Measurements from ENCODE around the gene KCNJ12. TPM values are rescaled to one million over a fixed set of nuclear protein-coding genes. Genes with fewer than 3 reads are reported as not detected.
"Not testable (repeated sequence)": the region's sequence is repeated elsewhere in the genome, so short reads cannot be mapped to it uniquely, and the experiment has no call there.

KCNJ12 gene
- total and polyA plus RNA-seq, 2 donors from 2014 or later = 3.1 to 3.4 TPM

DNA sequence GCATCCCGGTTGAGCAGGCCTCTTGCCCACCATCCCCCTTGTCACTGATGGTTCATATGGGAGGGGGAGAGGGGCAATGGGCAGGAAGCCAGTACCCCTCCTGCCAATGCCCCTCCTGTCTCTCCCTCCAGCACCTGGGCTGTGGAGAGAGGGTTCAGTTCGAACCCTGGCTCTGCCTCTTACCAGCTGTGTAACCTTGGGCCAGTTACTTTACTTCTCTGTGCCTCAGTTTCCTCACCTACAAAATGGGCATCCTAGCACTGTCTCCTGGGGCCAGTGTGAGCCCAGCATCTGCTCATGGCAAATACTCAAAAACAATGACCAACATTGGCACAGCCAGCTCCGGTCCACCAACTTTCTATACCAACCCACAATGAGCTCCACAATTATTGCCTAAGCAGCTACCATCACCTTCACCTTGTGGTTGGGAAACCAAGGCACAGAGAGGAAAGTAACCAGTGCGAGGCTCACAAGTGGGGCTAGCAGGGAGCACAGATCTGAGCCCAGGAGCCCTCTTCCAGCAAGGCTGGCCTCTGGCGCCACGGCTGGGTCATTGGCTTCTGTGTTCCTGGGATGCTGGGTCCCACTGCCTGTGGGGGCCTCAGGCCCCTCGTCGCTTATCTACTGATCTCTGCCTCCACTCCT is 38.1 kb upstream of the KCNJ12 start:
- H3K9me3 ChIP-seq (ENCODE audit: control insufficient read depth in 2 of 3, insufficient read depth in 1 of 3, low read length in 3 of 3); H3K9ac ChIP-seq (ENCODE audit: low read length in 3 of 3); H3K36me3 ChIP-seq (ENCODE audit: control insufficient read depth in 2 of 3, insufficient read depth in 3 of 3, low read length in 3 of 3); H3K27ac ChIP-seq (ENCODE audit: low read depth in 2 of 2, low read length in 2 of 2); H3K4me3 ChIP-seq (ENCODE audit: low read length in 3 of 3); intact Hi-C loops (cut with DNase I); H3K4me1 ChIP-seq (ENCODE audit: control insufficient read depth in 2 of 3, insufficient read depth in 2 of 3, low read depth in 1 of 3, low read length in 3 of 3); H3K27me3 ChIP-seq (ENCODE audit: control insufficient read depth, insufficient read depth, low read length); FAIRE-seq: not testable (repeated sequence)
- peak in 2 of 5 donors; percentile 27 to 52 for DNase-seq

DNA sequence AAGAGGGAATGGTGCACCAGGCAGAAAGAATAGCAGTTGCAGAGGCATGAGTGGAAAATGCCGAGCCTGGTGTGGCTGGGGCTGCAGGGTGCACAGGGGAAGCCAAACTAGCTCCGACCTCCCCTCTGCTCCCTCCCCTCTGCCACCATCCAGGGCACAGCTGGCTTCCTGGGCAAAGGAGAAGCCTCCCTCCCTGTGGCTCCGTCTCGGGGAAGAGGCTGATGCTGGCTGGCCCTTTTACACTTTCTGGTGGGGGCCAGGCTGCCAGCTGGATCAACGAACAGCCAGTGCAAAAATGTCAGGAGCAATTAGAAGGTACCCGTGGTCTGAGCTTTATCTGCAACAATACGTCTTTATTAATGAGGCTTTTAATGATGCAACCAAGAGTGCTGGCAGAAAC is 37.1 kb upstream of the KCNJ12 start:
- intact Hi-C loops (cut with DNase I) = no loop called here
- TF ChIP-seq, protein P1, sequence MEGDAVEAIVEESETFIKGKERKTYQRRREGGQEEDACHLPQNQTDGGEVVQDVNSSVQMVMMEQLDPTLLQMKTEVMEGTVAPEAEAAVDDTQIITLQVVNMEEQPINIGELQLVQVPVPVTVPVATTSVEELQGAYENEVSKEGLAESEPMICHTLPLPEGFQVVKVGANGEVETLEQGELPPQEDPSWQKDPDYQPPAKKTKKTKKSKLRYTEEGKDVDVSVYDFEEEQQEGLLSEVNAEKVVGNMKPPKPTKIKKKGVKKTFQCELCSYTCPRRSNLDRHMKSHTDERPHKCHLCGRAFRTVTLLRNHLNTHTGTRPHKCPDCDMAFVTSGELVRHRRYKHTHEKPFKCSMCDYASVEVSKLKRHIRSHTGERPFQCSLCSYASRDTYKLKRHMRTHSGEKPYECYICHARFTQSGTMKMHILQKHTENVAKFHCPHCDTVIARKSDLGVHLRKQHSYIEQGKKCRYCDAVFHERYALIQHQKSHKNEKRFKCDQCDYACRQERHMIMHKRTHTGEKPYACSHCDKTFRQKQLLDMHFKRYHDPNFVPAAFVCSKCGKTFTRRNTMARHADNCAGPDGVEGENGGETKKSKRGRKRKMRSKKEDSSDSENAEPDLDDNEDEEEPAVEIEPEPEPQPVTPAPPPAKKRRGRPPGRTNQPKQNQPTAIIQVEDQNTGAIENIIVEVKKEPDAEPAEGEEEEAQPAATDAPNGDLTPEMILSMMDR (IDR thresholded peaks at IDR 0.05; ENCODE audit: borderline replicate concordance, extremely low read depth, insufficient read depth) = no peak
- FAIRE-seq = no peak

DNA sequence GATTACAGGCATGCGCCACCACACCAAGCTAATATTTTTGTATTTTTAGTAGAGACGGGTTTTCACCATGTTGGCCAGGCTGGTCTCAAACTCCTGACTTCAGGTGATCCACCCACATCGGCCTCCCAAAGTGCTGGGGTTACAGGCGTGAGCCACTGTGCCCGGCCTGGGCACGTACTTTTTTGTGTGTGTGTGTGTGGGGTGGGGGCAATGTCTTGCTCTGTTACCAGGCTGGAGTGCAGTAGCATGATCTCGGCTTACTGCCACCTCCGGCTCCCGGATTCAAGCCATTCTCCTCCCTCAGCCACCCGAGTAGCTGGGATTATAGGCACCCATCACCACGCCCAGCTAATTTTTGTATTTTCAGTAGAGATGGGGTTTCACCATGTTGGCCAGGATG is 36.6 kb upstream of the KCNJ12 start:
- intact Hi-C loops (cut with DNase I); H3K9ac ChIP-seq (ENCODE audit: low read length in 3 of 3); H3K27me3 ChIP-seq (ENCODE audit: control insufficient read depth, insufficient read depth, low read length); FAIRE-seq; H3K4me3 ChIP-seq (ENCODE audit: low read length in 3 of 3); H3K27ac ChIP-seq (ENCODE audit: low read depth in 2 of 2, low read length in 2 of 2); H3K9me3 ChIP-seq (ENCODE audit: control insufficient read depth in 2 of 3, insufficient read depth in 1 of 3, low read length in 3 of 3); H3K36me3 ChIP-seq (ENCODE audit: control insufficient read depth in 2 of 3, insufficient read depth in 3 of 3, low read length in 3 of 3); H3K4me1 ChIP-seq (ENCODE audit: control insufficient read depth in 2 of 3, insufficient read depth in 2 of 3, low read depth in 1 of 3, low read length in 3 of 3): not testable (repeated sequence)
- peak in 1 of 5 donors; percentile 37 for DNase-seq

More for the DNA sequence above, 37.1 kb upstream of the KCNJ12 start:
- Histone ChIP-seq H3K27ac (ENCODE audit: low read depth in 2 of 2, low read length in 2 of 2) (no peak overlapping the region), H3K4me3 (ENCODE audit: low read length in 3 of 3) (no peak overlapping the region), H3K27me3 (ENCODE audit: control insufficient read depth, insufficient read depth, low read length) (no peaks in the 10 kb centered on the region), H3K9me3 (ENCODE audit: control insufficient read depth in 2 of 3, insufficient read depth in 1 of 3, low read length in 3 of 3) (no peaks in the 10 kb centered on the region), H3K4me1 (ENCODE audit: control insufficient read depth in 2 of 3, insufficient read depth in 2 of 3, low read depth in 1 of 3, low read length in 3 of 3) (no peaks in the 10 kb centered on the region), H3K9ac (ENCODE audit: low read length in 3 of 3) (no peak overlapping the region), H3K36me3 (ENCODE audit: control insufficient read depth in 2 of 3, insufficient read depth in 3 of 3, low read length in 3 of 3) (no peaks in the 10 kb centered on the region)
- peak in 2 of 5 donors; percentile 31 to 49 for DNase-seq

DNA sequence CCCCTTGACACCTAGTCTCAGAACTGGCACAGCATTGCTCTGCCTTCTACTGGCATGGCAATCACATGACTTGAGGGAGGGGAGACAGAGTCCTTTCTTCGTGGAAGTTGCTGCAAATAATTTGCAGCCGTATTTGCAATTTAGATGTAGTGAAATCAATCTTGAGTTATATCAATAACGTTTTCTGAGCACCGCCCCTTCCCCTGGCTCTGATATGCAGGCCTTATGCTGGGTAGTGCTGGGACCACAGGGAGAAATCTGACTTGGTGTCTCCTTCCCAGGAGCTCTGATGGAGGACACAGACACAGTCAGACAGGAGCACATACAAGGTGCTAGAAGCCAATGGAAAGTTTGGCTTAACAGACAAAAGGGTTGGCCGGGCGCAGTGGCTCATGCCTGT is 35.8 kb upstream of the KCNJ12 start:
- H3K4me3 ChIP-seq (ENCODE audit: low read length in 3 of 3); H3K4me1 ChIP-seq (ENCODE audit: control insufficient read depth in 2 of 3, insufficient read depth in 2 of 3, low read depth in 1 of 3, low read length in 3 of 3); H3K9me3 ChIP-seq (ENCODE audit: control insufficient read depth in 2 of 3, insufficient read depth in 1 of 3, low read length in 3 of 3); intact Hi-C loops (cut with DNase I); H3K27me3 ChIP-seq (ENCODE audit: control insufficient read depth, insufficient read depth, low read length); FAIRE-seq; DNase-seq; H3K9ac ChIP-seq (ENCODE audit: low read length in 3 of 3); H3K36me3 ChIP-seq (ENCODE audit: control insufficient read depth in 2 of 3, insufficient read depth in 3 of 3, low read length in 3 of 3); H3K27ac ChIP-seq (ENCODE audit: low read depth in 2 of 2, low read length in 2 of 2): not testable (repeated sequence)

DNA sequence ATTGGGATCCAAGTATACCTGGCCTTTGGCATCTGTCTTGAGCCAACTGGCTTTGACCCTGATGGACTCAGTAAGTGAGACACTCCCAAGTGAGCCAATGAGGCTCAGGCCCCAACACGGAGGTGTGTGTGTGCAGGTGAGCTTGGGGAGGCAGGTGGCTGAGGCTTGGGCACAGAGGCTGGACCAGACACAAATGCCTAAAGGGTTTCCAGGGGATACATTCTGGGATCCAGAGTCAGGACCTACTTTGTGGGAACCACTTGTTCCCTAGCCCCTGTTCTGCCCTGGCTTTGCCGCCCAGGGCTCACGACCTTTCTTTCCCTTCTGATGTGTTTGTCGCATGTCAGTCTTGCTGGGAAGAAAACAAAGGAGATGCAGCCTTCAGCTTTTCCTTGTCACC is 34.9 kb upstream of the KCNJ12 start:
- intact Hi-C loops (cut with DNase I); H3K27ac ChIP-seq (ENCODE audit: low read depth in 2 of 2, low read length in 2 of 2); H3K4me3 ChIP-seq (ENCODE audit: low read length in 3 of 3); H3K27me3 ChIP-seq (ENCODE audit: control insufficient read depth, insufficient read depth, low read length); H3K9me3 ChIP-seq (ENCODE audit: control insufficient read depth in 2 of 3, insufficient read depth in 1 of 3, low read length in 3 of 3); H3K9ac ChIP-seq (ENCODE audit: low read length in 3 of 3); DNase-seq; H3K36me3 ChIP-seq (ENCODE audit: control insufficient read depth in 2 of 3, insufficient read depth in 3 of 3, low read length in 3 of 3); FAIRE-seq; H3K4me1 ChIP-seq (ENCODE audit: control insufficient read depth in 2 of 3, insufficient read depth in 2 of 3, low read depth in 1 of 3, low read length in 3 of 3): not testable (repeated sequence)

DNA sequence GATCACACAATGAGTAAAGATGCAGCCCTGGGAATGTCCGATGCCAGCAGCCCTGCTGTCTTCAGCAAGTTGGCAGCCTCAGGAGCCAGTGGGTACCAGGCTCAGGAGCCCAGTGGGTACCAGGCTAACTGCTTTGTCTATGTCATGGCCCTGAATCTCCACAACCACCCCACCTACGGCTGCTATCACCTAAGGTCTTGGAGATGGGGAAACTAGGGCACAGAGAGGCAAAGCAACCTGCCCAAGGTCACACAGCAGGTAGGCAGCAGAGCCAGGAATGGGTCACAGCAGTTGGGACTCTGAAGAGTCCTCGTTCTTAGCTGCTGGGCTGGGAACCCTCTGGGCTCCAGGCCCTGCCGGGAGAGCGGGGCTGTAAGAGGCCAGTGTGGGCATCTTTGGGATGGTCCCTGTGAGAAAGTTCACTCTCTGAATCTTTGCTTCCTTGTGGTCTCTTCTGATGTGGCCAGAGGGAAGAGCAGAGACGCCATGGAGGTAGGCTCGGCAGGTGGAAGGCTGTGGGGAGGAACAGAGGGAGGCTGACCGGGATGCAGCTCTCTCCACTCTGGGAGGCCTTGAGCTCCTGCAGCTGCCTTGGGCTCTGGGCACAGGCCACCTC is 34.1 kb upstream of the KCNJ12 start:
- FAIRE-seq; H3K9me3 ChIP-seq (ENCODE audit: control insufficient read depth in 2 of 3, insufficient read depth in 1 of 3, low read length in 3 of 3); intact Hi-C loops (cut with DNase I); H3K4me1 ChIP-seq (ENCODE audit: control insufficient read depth in 2 of 3, insufficient read depth in 2 of 3, low read depth in 1 of 3, low read length in 3 of 3); H3K9ac ChIP-seq (ENCODE audit: low read length in 3 of 3); H3K36me3 ChIP-seq (ENCODE audit: control insufficient read depth in 2 of 3, insufficient read depth in 3 of 3, low read length in 3 of 3); H3K4me3 ChIP-seq (ENCODE audit: low read length in 3 of 3); H3K27ac ChIP-seq (ENCODE audit: low read depth in 2 of 2, low read length in 2 of 2); H3K27me3 ChIP-seq (ENCODE audit: control insufficient read depth, insufficient read depth, low read length): not testable (repeated sequence)
- DNase-seq = peak in 2 of 5 donors; percentile 20 to 42

DNA sequence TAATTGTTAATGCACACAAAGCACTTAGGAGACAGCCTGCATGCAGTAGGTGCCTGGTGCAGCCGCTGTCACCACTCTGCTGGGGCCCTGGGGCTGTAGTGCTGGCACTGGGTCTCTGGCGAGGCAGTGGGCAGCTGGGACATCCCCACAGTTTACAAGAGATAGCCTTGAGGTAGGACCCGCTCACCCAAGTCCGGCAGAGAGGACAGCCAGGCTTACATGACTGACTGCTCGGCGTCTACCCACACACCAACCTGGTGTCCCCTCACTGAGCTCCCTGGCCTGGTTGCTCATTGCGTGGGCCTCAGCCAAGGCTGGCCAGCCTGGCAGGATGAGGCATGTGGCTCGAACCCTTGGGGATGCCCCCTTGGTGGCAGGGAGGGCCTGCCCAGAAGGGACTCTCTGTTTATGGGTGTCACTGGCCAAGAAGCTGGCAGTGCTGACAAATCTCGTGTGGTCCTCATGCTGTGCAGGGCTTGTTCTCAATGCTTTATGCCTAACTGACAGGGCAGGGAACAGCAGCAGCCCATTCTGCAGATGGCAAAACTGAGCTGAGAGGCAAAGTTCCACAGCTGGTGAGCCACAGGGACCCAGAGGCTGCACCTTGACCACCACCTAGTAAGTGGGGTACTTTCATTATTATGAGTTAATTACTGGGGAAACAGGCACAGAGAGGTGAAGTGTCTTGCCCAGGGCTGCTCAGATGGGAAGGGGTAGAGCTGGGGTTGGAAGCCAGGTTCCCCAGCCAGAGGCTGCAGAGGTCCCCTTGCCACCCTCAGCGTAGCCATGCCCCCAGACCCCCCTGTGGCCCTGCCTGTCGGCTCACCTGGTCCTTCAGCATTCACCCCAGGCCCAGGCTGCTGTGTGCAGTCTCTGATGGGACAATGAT is 32.9 kb upstream of the KCNJ12 start:
- H3K4me3 ChIP-seq (ENCODE audit: low read length in 3 of 3); H3K27ac ChIP-seq (ENCODE audit: low read depth in 2 of 2, low read length in 2 of 2); H3K9ac ChIP-seq (ENCODE audit: low read length in 3 of 3); H3K27me3 ChIP-seq (ENCODE audit: control insufficient read depth, insufficient read depth, low read length); intact Hi-C loops (cut with DNase I); H3K4me1 ChIP-seq (ENCODE audit: control insufficient read depth in 2 of 3, insufficient read depth in 2 of 3, low read depth in 1 of 3, low read length in 3 of 3); FAIRE-seq; H3K9me3 ChIP-seq (ENCODE audit: control insufficient read depth in 2 of 3, insufficient read depth in 1 of 3, low read length in 3 of 3); H3K36me3 ChIP-seq (ENCODE audit: control insufficient read depth in 2 of 3, insufficient read depth in 3 of 3, low read length in 3 of 3): not testable (repeated sequence)
- peak in 2 of 5 donors; percentile 30 to 53 for DNase-seq

Data from kidney (tissue), 14 donors.